GM18507 (cell line): ENCODE results near the gene ST6GALNAC3.

ENCODE experiments used
- DNase-seq: peaks from one replicate; pipeline ENCODE4 v3.0.0; 2011; ENCODE audit warnings: low read depth; ENCODE audit not compliant: insufficient read length; ENCODE audit errors: extremely low spot score
- FAIRE-seq: peaks from 2 replicates; lab custom pipeline; 2011; peaks lifted over from hg19 to GRCh38; lab: Jason Lieb, UNC

The ST6GALNAC3 gene

DNA sequence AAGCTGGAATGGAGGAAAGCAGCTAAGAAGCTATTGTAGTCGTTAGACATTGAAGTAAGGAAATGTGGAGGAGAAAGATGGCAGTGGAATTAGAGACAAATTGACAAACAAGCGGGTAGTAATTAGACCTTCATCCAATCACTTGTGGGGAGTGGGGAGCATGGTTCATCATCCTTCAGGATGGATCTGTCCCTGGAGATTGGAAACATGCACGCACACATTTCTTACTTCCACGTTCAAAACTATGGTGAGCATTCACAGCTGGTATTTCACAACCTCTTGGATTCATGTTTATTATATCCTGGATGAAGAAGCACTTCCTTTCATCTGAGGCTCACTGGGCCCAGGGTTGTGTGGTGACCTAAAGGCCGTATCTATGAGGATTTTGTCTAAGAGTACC lies 188.1 kb downstream of the ST6GALNAC3 start:
- DNase-seq = no peak
- FAIRE-seq = no peak

DNA sequence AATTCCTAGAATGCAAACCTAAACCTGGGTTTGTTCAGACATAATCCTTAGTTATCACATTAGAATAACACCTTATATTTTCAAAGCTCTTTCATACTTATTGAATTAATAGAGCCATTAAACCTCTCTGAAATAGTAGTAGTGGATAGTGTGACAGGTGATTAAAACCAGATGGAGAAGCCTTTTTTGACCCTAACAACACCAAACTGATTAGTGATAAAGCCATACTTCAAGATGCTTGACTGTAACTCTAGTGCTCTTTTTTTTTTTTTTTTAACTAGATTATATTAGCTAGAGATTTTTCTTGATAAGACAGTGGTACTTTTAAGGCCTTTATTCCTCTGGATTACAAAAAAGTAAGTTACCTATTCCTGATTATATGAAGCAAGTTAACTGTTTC lies 190.1 kb downstream of the ST6GALNAC3 start:
- FAIRE-seq = no peak

DNA sequence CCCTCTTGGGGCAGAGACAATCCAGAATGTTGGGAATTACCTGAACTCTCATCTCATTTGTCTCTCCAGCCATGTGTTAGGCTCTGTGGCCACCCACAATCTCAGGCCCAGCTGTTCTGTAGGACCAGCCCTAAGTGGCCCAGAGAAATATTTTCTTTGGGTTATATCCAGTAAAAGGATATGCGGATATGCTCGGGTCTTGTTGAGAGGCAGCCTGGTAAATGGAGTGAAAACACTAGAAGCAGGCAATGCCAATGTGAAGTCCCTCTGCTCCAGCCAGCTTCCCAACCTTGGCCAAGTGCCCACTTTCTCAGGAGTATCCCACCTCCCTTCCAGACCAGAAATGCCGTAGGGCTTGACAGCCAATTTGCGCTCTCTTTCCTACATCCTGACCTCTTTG lies 192.2 kb downstream of the ST6GALNAC3 start:
- DNase-seq = no peak
- no peak for FAIRE-seq

More for the DNA sequence above, 190.1 kb downstream of the ST6GALNAC3 start:
- DNase-seq = no peak

DNA sequence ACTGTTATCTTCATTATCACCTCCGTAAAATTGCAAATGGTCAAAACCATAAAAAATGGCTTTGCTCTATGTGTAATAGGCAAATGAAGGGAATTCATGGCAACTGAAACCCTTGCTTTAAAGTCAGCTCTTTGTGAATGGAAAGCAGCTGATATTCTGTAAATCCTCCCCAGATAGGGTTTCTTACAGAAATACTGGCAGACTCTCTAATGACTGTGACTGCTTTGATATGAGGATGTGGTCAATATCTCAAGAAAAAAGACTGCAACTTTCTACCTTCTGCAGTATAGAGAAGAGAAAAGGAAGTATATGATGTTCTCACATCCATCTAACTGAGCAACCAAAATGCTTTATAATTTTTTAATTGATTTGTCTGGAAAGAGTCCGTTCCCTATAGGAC lies 193.1 kb downstream of the ST6GALNAC3 start:
- DNase-seq (no peak), FAIRE-seq (no peak)

DNA sequence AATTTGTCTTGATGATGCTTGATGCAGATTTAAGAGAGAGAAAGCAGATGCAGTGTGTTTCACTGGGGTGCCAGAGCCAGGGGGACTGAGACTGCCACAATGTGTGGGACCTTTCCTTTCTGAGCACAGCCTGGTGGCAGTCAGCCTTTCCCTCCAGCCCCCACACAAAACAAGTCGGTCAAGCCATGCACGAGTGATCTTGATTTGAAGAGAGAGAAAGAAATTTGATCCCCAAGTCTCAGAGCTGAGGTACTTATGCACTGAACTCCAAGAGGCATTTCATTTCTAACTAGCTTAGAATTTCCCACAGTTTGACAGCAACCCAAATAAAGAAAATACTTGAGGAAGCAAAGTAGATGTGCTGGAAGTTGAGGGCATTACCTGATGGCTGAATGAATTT lies 193.8 kb downstream of the ST6GALNAC3 start:
- FAIRE-seq = no peak

DNA sequence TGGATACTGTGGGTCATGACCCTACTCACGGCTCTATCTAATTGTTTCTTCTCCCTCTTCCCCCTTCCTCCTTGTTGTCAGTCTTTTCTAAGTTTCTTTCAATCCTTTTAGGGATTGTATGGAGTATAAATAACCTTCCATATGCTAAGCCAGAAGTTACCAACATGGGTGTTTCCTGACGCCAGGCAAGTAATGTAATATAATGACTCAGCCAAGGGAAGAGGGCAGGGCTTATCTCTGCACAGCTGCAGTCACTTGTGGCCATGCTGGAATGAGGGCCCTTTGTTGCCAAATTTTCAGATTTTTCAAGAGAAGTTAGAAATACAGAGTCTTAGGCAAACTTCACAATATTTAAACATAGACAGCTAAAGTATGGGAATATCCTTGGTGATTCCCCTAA lies 194.6 kb downstream of the ST6GALNAC3 start:
- FAIRE-seq (no peak), DNase-seq (no peak)

More for the DNA sequence above, 193.8 kb downstream of the ST6GALNAC3 start:
- DNase-seq = no peak

DNA sequence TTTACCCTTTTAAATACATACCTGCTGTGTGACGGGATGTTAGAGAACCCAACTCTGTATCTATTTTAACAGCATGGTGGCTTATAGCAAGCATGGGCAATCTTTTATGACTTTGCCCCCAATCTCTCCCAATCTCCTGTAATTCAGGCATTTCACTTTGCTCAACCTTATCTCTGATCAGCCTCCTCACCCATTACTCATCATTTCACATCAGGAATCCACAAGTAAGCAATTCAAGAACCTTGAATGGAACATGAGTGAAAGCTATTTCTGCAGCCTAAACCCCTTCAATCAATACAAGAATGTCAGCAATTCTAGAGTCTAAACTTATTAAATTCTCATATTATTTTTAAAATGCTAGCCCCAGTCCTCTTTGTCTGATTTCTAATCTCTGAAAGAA lies 199.8 kb downstream of the ST6GALNAC3 start:
- DNase-seq = no peak
- no peak for FAIRE-seq

DNA sequence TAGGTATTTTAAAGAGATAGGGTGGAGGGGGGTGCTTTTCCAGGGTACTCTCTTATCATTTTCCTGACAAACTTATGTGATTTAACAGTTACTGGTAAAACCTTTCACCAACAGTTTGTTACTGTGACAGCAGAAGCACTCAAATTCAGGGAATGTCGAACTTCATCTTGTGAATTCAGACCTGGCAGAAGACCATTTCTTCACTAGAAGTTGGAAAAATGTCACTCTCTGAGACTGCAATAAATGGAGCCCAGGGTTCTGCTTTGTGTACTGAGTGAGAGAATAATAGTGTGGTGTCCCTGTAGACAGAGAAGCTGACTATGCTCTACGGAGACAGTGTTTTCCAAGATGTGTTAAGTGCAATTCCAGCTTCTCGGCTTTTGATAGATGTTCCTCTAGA lies 200.2 kb downstream of the ST6GALNAC3 start:
- FAIRE-seq = no peak
- no peak for DNase-seq

DNA sequence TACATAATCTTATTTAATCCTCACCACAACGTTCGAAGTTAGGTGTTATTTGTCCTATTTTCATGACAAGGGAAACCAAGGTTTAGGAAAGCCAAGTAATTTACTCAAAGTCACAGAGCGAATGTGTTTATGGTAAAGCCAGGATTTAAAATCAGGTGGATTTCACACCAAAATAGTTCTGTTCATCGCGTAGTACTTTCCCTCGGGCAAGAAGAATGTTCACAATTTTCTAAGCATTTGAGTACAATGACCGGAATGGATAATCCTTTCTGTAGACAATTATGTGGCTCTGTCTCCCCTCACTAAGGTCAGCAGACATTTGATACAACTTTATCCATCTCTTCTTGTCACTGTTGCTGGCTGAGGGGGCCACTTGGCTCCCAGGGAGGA lies 204.2 kb downstream of the ST6GALNAC3 start:
- DNase-seq (no peak), FAIRE-seq (no peak)

DNA sequence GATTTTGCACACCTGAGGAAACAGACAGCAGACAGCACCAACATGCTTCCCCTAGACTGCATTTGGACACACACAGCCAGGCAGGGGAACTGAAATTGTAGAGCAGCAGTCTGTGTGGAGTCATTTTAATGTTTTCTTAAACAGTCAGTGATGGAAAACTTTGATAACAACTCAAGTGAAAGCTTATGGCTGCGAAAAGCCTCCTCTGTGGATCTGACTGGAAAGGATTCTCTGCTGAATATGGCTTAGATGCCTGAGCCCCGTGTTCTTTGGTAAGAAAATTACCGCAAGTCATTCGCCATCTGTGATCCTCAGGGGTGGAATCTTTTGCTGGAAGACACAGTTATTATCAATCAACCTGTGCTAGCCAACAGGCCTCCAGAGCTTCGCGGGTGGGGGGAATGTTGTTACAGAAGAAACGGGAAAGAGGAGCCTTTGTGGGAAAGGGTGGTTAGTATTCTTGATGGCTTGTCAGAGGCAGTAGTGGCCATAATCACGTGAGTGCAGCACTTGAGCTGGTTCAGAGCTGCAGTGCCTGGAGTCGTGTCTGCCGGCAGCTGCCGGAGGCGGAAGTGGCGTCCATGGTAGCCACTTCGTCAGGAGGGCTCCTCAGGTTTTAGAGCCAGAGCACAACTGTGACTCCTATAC lies 204.7 kb downstream of the ST6GALNAC3 start:
- DNase-seq (no peak), FAIRE-seq (no peak)

DNA sequence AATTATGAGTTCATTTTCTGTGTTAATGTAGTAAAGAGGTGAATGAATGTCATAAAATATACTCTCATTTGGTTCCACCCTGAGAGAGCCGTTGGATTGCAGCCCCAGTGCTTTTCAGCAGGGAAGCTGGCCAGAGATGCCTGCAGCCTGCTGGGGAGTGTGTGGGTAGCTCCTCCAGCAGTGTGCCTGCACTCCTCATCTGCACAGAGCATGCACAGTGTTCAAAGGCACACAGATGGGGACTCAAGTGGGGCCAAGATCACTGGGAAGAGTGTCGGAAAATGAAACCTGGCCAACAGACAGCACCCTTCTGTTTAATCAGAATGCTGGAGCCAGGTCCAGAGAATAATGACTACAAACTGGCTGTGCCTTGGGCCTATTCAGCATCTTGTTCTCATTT lies 206.8 kb downstream of the ST6GALNAC3 start:
- no peak for FAIRE-seq
- no peak for DNase-seq

DNA sequence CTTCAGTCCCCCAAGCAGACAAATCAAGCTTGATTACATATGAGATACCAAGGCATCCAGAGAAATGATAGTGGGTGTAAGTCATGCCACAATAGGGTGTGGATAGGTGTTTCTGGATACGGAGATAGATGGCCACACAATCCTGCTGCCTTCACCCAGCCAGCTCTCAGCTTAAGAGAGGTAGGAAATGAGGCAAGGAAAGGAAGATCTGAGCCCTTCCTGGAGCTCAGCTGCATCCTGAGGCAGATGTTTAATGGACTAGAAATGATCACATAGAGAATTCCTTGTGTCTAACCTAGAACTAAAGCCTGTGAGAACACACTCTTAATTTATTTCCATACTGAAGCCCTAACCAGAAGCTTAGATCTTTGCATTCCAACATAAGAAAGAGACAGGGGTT lies 210.3 kb downstream of the ST6GALNAC3 start:
- DNase-seq (no peak), FAIRE-seq (no peak)

DNA sequence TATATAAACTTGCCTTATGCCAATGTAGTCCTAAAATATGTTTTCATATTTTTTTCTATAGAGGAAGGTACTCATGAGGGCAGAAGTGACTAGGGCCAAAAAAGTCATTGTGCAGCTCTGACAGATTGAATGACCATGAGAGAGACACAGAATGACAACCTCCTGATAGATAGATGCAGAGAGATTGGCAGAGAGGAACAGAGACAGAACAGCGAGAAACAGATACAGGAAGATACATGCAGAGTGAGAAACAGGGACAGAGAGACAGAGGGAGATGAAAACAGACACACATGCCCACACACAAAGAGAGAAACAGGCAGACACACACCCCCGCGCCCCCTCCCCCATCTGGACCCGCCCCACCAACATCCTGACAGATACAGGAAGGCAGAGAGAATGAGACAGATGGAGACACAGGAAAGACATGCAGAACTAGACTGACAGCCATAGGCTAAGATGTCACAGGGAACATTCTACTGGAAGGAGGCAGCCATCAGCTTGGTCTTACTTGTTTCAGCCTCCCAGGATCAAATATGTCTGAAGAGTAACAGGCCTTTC lies 211.1 kb downstream of the ST6GALNAC3 start:
- FAIRE-seq (no peak), DNase-seq (no peak)

DNA sequence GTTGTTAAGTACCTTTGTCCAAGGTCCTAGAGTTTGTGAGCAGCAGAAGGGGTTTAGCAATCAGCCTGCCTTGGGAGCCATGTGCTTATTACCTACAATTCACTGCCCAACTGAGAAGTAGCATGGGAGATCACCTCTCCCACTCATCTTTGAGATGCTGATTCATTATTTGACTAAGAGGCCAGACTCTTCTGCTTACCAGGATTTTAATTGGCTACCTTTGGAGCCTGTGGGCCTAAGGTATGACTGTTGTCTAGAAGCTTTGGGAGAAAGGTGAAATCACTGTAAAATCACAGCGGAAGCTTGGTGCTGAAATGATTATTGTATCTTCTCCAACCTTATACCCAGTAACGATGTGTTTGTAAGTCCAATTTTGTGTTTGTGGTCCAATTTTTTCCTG lies 213.4 kb downstream of the ST6GALNAC3 start:
- DNase-seq = no peak
- FAIRE-seq = no peak

DNA sequence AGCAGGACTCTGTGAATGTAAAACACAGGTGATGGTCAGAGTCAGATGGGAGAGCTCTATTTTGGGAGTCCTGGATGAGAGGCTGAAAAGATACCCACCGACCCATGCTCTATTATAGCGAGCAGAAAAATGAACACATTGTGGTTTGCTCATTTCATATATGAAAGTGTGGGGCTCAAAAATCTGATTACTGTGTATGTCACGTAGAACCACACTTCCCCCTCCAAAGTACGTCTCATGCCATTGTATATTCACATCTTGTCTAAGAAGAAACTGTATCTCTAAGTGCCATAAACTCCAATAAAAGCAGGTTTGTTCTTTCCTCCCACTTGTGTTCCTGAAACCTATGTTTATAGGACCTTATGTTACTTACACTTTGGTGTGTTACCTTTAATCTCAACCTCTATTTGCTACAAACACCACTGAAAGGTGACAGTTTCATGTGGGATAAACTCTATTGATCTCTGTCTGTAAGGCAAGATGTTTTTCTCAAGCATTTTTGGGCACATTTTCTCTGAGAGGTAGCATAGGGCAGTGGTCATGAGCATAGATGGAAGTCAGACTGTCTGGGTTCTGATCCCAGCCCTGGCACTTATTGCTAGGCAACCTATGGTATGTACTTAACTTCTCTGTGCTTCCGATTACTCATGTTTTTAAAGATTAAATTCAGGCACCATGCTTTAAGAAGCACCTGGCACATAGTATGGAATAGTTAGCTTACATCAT lies 214.4 kb downstream of the ST6GALNAC3 start:
- no peak for FAIRE-seq

DNA sequence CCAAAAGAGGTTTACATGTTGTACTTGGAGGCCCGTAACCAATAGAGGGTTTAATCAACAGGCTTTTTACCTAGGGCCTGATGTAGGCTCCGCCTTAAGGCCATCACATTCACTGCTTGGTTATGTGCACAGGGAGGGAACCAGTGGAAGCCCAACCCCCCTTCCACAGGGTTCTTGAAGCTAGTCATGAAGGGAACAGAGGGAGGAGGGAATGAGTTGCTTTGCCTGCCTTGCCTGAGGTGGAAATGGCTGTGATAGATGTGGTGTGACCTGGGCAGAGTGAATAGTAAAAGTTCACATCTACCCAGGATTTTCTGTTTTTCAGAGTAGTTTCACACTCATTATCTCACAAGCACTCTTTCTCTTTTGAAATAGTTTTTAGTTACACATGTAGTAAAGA lies 215.1 kb downstream of the ST6GALNAC3 start:
- FAIRE-seq (no peak), DNase-seq (no peak)

More for the DNA sequence above, 214.4 kb downstream of the ST6GALNAC3 start:
- no peak for DNase-seq

DNA sequence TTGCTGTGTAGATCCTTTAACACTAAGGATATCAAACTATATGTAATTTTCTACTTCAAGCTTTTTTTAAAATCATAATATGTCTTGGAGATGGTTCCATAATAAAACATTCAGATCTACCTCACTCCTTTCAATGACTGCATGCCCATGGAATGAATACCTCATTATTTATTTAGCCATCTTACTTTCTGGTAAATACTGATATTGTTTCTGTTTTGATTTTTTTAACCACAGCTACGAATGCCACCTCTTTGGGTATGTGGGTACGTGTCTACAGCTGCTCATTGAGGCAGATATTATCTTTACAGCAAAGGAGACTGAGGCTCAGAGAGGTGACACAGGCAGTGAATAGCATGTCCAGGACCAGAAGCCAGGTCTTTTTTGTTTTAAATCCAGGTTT lies 215.7 kb downstream of the ST6GALNAC3 start:
- DNase-seq = no peak
- FAIRE-seq = no peak

DNA sequence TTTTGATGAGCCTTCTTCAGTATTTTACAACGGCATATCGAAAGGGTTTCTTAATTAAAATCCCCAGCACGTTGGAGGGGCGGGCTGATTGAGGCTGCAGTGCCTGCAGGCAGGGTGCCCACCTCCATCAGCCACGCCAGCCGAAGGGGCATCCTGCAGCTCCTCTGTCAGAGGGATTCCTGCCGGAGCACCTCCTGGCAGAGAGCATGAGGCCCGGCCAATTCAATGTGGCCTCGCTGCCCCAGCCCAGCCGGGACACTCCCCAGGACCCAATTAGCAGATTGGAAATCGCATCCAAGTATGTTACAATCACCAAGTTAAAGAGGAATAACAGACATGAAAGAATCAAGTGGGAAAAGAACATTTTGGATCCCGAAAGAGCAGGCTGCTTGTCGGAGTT lies 216.6 kb downstream of the ST6GALNAC3 start:
- DNase-seq = no peak
- FAIRE-seq = no peak

DNA sequence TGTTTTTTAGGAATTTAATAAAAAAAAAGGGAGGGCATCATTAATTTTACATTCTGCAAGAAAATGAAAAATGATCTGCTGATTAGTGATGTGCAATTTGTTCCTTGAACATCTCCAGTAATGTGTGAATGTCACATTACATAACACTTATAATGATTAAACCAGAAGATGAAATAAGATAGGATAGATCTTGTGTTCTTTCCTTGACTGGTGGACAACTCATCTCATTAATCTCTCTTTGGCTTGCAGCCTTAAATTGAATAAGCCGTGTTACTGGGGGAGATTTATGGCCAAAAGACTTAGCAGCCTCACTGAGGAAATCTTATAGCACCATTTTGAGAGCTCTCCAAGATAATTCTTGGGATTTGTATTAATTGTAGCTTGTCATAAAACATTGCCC lies 217.2 kb downstream of the ST6GALNAC3 start:
- no peak for FAIRE-seq
- no peak for DNase-seq

DNA sequence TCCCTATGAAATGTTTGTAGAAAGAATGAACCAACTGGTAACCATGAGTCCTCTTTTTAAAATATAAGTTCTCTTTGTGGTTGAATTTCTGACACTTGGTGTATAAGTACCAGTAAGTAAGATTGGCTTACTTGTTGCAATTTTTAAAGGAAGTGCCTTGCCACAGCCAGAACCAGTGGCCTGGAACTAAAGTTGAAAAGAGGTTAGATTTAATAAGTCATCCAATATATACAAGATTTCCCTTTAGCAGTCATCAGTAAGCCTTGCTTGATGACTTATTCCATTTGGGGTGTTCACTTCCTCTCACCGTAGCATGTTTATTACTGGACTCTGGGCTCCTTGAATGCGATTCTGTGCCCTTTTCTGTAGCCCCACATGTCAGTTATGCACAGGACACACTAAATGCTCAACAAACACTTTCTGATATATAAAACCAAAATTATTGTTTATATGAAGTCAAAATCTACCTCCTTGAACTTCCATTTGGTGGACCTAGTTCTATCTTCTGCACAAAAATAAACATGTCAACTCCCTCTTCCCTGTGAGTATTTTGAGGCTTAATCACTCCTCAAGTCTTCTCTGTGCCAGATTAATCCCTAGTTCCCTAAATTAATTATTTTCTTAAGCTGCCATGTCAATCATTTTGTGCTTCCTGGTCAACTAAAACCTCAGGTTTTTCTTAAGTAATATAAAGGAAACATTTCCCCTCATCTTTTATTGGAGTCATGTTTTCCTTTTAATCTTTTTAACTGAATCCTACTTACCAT lies 218.1 kb downstream of the ST6GALNAC3 start:
- FAIRE-seq (peak; percentile 73), DNase-seq (peak; percentile 9)
